HepG2 (cell line): ENCODE results near the gene RNU7-1. TPM values are rescaled to one million over a fixed set of nuclear protein-coding genes. Genes with fewer than 3 reads are reported as not detected.

Experiments
- AGO2 ChIP-seq: fragments of 200-400 bp; formaldehyde crosslinking; optimal IDR thresholded peaks from 2 replicates; pipeline ENCODE3; 2017; ENCODE audit warnings: mild to moderate bottlenecking, low read depth, low read length, moderate library complexity
- ARID5B ChIP-seq: IDR thresholded peaks from 2 replicates; pipeline ENCODE4 v1.4.0; 2020; ENCODE audit warnings: mild to moderate bottlenecking, missing genetic modification reagents
- EED ChIP-seq: sonication (generic); formaldehyde crosslinking; IDR thresholded peaks from 2 replicates; pipeline ENCODE4 v1.5.0; 2020; ENCODE audit warnings: mild to moderate bottlenecking, missing genetic modification reagents
- FOSL1 ChIP-seq: sonication (generic); formaldehyde crosslinking; IDR thresholded peaks from 2 replicates; pipeline ENCODE4 v1.9.0; 2021; ENCODE audit warnings: missing genetic modification reagents, borderline replicate concordance
- HNRNPK ChIP-seq: fragments of 200-400 bp; formaldehyde crosslinking; IDR thresholded peaks from 2 replicates; pipeline ENCODE4 v1.6.1; 2018; ENCODE audit warnings: low read length, low read depth, moderate library complexity, mild to moderate bottlenecking; ENCODE audit not compliant: poor library complexity, severe bottlenecking
- IKZF5 ChIP-seq: IDR thresholded peaks from 2 replicates; pipeline ENCODE4 v1.6.1; 2018; ENCODE audit warnings: missing genetic modification reagents, mild to moderate bottlenecking, missing compliant biosample characterization
- NFE2L2 ChIP-seq: fragments of 150-350 bp; IDR thresholded peaks from 2 replicates; pipeline ENCODE4 v1.6.1; 2014; ENCODE audit warnings: low read length
- SIN3A ChIP-seq: IDR thresholded peaks from 2 replicates; pipeline ENCODE4 v1.6.1; 2011; ENCODE audit warnings: low read depth, mild to moderate bottlenecking, control low read depth, low read length, borderline replicate concordance
- SMC3 ChIP-seq: IDR thresholded peaks from 2 replicates; pipeline ENCODE4 v1.6.1; 2011; ENCODE audit warnings: low read length, improper control_type of control experiment
- SNAPC4 ChIP-seq: sonication (generic); formaldehyde crosslinking; IDR thresholded peaks from 2 replicates; pipeline ENCODE4 v1.4.0; 2020; ENCODE audit warnings: mild to moderate bottlenecking, missing genetic modification reagents
- YEATS2 ChIP-seq: sonication (generic); formaldehyde crosslinking; IDR thresholded peaks from 2 replicates; pipeline ENCODE4 v1.4.0; 2020; ENCODE audit warnings: missing genetic modification reagents, borderline replicate concordance
- ZFP91 ChIP-seq: sonication (generic); formaldehyde crosslinking; IDR thresholded peaks from 2 replicates; pipeline ENCODE4 v1.9.0; 2022; ENCODE audit warnings: missing genetic modification reagents, mild to moderate bottlenecking, borderline replicate concordance
- ZKSCAN8 ChIP-seq: IDR thresholded peaks from 2 replicates; pipeline ENCODE4 v1.6.1; 2016; ENCODE audit warnings: borderline replicate concordance, missing genetic modification reagents, missing compliant biosample characterization
- ZNF558 ChIP-seq: sonication (generic); formaldehyde crosslinking; IDR thresholded peaks from 2 replicates; pipeline ENCODE4 v1.9.0; 2022; ENCODE audit warnings: mild to moderate bottlenecking, missing genetic modification reagents, borderline replicate concordance
- ZNF672 ChIP-seq: sonication (generic); formaldehyde crosslinking; IDR thresholded peaks from 2 replicates; pipeline ENCODE4 v1.8.1; 2022; ENCODE audit warnings: missing genetic modification reagents
- ZNF704 ChIP-seq: sonication (generic); formaldehyde crosslinking; IDR thresholded peaks from 2 replicates; pipeline ENCODE4 v1.8.1; 2023; ENCODE audit warnings: mild to moderate bottlenecking, inconsistent platforms, moderate library complexity, missing genetic modification reagents, borderline replicate concordance
- polyA plus RNA-seq, 8 experiments: library from polyadenylated mRNA; depleted of rRNA in 3 of 8; stranded (reverse) in 7 of 8; unstranded in 1 of 8; fragments of >200 nt; fragmentation: Illumina TruSeq in 4 of 8; extraction: Trizol in 4 of 8; gene quantifications; 2 replicates each; pipeline versions ENCODE4 v1.2.1 to v1.2.3, GENCODE V29; 2011 to 2016; ENCODE audit warnings: low read depth in 4 of 8, missing spikeins in 1 of 8, mixed read lengths in 1 of 8; ENCODE audit not compliant: insufficient read depth in 1 of 8
- total RNA-seq, 5 experiments: library from RNA; depleted of rRNA; stranded (reverse); fragments of >200 nt; fragmentation: Illumina TruSeq; extraction: Trizol; gene quantifications; 2 replicates each; pipeline ENCODE4 v1.2.3, GENCODE V29; 2016; ENCODE audit warnings: low read depth in 1 of 5

RNU7-1 gene
- total and polyA plus RNA-seq, 2 of the 13 experiments (the other 11 are each of a cell fraction or from before 2014, with no cell fraction given): not detected

- TF ChIP-seq SNAPC4 (CRISPR knock-in tag) (no peak), EED (CRISPR knock-in tag) (no peak), HNRNPK (peak; percentile 98), ZNF558 (CRISPR knock-in tag) (no peak), SMC3 (no peak), ZNF704 (CRISPR knock-in tag) (no peak), NFE2L2 (no peak), ZKSCAN8 (CRISPR knock-in tag) (no peak), ZFP91 (CRISPR knock-in tag) (peak; percentile 25; the same call in 1 of the 2 replicates), YEATS2 (CRISPR knock-in tag) (no peak), FOSL1 (no peak), ZNF672 (CRISPR knock-in tag) (no peak), AGO2 (peak; percentile 58), ARID5B (peak; percentile 20; the same call in 1 of the 2 replicates), IKZF5 (CRISPR knock-in tag) (no peak), SIN3A (no peak)
Measured at GRCh38 chr12:6927379-6928021, 16.1 kb upstream of the RNU7-1 start, which contains the start of gene ATN1 (continued).
